HG03469 (cell line): ENCODE data around the gene CDH4.

Experiments used
- ATAC-seq: cut with Tn5 transposase; IDR thresholded peaks from one replicate; pipeline ENCODE4 v1.9.1; 2021; ENCODE audit warnings: mild to moderate bottlenecking, moderate library complexity, moderate number of reproducible peaks; ENCODE audit not compliant: unreplicated experiment

CDH4 gene

DNA sequence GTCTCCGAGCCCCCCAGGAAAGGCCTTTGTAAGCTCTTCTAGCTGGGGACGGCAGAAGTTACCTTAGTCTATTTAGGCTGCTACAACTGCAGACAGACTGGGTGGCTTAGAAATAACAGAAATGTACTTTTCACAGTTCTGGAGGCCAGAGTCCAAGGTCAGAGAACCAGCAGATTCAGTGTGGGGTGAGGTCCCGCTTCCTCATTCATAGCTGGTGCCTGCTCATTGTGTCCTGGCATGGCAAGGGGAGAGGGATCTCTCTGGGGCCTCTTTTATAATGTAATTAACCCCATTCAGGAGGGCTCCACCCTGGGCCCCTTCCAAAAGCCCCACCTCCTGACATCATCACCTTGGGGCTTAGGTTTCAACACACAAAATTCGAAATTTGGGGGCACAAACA is 315.1 kb downstream of the CDH4 start:
- no peak for ATAC-seq

GRCh38 chr20:61569825-61570224 is 317.8 kb downstream of the CDH4 start:
- no peak for ATAC-seq

DNA sequence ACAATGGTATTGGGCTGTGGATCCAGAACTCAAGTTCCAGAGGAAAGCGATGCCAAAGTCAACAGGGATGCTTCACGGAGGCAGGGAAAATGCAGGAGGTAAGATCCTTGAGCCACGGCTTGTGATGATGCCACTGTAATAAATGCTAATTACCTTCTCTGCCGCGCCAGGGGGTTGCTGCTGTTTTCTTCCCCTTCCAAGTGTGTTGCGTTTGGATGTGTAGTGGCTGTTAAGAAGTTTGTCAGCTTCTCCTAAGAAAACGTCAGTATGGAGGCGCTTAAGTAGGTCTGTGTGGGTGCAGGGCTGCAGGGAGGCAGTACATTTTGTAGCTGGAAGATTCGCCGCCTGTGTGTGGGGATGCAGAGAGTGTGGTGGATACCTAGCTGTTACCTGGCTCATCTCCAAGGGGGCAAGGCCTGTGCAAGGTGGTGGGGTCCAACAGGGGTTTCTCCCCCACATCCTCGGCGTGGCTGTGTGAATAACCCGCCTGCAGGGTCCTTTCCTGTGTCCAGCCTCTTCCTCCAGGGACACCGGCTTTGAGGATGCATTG is 318.7 kb downstream of the CDH4 start:
- ATAC-seq, result no peak

DNA sequence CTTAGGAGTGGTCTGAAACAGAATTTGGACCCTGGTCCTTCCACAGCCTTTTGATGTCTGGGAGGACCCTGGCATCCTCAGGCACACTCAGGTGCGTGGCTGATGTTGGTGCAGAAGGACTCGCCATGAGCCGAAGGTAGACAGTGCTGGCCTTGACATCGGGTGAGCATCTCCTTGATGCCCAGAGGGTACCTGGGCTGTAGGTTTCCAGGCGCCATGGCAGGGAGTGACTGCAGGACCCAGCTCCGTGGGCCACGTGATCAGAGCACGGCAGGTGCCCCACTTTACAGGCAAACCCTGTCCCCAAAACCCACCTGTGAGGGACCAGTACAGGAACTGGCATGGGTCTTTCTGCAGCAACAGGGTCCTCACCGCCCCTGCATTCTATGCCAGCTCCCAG is 319.2 kb downstream of the CDH4 start:
- no peak for ATAC-seq

- no peak for ATAC-seq
These were observed 320.1 kb downstream of the CDH4 start for GRCh38 chr20:61571916-61572711.

GRCh38 chr20:61572789-61573188 is 320.7 kb downstream of the CDH4 start:
- no peak for ATAC-seq

DNA sequence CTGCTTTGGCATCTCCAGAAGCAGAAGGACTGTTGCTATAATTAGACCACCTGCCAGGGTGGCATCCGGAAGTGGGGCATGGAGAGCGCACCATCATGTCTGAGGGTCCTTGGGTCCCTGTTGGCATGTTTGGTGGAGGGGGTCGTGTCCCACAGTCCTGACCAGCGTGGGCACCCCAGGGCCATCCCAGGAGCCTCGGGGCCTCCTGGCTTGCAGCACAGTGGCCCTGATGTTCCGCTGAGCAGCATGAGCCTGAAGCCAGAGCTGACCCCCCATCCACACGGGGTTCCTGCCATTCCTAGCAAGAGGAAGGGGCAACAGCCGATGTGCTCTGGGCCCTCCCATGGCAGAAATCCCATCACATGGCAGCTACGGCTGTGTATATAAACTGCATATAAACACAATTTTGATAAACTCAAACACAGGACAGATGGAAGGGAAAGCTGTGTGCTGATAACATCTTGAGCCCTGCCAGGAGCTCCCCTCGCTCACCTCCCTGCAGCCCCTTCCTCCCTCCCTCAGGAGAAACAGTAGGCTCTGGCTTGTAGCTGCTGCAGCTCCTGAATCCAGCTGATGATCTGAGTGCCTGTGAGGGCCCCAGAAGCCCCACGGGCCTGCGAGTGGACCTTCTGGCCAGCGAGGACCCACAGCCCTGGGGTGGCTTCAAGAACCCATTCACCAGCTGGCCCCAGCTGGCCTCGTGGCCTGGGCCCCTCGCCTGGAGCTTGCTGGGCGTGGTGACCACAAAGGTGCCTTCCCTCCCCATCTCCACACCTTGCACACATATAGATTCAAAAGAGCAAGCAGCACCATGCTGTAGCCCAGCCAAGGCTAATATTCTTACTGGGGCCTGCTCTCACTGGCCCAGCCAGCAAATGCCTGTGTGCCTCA is 321.6 kb downstream of the CDH4 start:
- no peak for ATAC-seq

DNA sequence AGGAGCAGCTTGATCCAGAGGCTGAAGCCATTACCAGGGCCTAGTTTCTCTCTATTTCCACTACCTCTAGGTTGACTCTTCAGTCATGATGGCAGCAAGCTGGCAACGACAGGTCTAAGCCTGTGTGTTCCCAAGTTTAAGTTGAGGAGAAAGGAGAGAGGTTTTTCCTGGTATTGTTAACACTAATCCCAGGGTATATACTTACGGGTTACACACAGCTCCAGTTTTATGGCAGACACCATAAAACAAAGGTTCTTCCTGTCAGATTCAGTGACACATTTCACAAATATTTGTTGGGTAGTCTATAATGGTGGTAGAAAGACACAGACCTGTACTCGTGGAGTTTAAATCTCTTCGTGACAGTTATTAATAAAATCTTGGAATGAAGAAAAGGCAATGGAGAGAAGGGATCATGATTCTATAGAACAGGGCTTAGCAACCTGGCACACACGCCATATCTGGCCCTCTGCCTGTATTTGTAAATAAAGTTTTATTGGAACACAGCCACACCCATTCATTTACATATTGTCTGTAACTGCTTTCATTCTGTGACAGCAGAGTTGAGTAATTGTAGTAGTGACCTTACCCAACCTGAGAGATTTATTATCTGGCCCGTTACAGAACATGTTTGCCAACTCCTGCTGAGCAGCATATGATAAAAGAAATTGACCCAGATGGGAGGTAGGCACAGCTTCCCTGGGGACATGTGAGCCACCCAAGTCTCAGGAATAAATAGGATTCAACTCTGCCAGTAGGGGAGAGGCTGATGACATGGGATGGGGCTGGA is 323.3 kb downstream of the CDH4 start:
- ATAC-seq, result no peak

- ATAC-seq, result no peak
These were observed 324.3 kb downstream of the CDH4 start for GRCh38 chr20:61576372-61576771.

- no peak for ATAC-seq
These were observed 325.0 kb downstream of the CDH4 start for GRCh38 chr20:61577065-61577464.

DNA sequence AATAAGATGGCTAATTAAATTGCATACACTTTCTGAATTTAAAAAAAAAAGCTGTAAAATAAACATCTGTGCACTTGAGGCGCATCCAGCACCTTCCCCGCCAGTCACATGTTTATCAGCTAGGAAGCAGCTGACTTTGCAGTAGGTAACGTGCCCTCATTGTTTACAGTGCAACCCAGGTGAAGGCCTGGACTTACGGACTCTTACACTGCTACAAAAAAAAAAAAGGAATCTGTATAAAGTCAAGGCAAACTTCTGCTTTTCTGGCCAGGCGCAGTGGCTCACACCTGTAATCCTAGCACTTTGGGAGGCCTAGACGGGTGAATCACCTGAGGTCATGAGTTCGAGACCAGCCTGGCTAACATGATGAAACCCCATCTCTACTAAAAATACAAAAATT is 327.8 kb downstream of the CDH4 start:
- no peak for ATAC-seq

DNA sequence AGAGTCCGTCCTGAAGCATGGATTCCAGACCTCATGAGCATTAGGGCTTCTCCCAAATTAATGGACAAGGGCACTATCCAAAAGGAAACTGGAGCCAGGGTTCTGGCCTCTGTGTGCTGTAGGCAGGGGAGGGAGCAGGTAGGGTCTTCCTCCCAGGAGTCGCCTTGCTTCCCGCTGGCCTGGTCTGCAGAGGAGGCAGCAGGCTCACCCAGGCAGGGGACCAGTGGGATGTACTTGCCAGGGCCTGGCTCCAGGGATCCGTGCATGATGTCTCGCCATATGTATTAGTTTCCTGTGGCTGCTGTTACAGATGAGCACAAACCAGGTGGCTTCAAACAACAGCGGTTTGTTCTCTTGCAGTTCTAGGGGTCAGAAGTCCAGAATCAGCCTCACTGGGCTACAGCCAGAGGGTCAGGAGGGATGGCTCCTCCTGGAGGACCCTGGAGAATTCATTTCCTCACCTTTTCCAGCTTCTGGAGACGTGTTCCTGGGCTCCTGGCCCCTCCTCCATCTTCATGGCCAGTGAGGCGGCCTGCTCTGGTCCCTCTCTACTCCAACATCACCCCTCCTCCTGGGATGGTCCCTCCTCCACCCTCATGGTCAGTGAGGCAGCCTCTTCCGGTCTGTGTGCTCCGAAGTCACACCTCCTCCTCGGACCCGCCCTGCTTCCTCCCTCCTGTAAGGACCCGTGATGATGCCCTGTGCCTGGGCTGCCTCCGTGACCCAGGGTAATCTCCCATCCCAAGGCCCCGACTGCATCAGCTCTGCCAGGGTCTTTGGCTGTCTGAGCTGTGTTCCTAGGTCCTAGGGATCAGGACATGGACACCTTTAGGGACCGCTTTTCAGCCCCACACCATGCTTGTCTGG is 329.1 kb downstream of the CDH4 start:
- no peak for ATAC-seq

DNA sequence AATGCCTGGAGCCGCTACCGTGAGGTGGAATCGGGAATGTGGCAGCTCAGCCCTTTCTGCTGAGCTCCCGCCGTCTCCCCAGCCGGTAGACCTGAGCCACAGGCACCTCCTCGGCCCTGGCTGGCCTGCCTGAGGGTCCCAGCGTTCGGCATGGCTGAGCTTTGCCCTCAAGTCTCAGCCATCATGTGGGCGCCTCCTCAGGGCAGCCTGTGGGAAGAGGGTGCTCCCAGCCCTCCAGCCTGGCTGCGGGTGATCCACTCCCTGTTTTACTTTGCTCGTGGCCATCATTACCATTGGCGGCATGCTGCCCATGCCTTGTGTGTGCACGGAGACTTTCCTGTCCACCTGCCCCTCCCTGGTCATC is 329.7 kb downstream of the CDH4 start:
- no peak for ATAC-seq

DNA sequence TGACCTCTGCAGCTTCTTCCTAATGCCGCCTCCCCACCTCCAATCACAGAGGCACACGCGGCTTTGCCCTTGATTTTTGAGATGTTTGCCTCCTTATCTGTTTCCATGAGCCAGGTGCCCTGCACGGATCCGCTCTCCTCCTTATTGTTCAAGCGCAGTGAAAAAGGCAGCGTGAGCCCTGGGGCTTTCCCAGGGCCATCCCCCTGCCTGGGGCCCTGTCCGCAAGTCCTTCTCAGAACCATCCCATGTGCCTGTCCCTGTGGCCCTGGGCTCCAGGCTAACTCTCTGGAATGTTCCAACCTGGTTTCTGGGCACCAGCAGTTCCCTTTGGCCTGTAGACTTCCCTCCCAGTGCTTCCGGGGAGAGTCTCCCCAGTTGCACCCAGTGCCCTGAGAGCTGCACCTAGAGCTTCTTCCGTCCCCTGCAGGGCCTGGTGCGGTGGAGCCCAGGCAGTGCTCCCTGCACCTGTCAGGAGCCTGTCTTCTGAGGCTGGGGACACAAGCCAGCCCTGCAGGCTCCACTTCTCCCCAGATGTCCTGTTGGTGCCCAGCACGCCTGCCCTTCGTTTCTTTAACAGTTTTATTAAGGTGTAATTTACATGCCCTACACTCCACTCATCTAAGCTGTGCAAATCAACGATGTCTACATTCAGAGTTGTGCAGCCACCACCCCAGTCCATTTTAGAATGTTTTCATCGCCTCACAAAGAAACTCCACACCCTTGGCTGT is 330.3 kb downstream of the CDH4 start:
- ATAC-seq, result no peak

DNA sequence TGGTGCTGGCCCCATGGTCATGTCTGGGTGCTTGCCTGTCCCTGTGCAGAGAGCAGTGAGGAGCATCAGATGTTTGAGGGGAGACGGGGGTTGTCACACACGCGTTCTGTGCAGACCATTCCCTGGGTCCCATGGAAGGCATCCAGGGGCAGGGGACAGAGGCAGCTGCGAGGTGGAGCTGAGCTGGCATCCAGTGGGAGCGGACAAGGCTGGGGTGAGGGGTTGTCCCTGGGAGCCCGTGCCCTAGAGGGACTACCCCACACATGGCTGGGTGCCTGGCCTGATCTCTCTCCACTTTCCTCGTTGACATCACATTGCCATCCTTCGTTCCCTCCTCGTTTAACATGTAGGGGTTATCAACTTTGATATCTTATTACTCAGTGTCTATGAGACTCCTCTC is 331.3 kb downstream of the CDH4 start:
- no peak for ATAC-seq

DNA sequence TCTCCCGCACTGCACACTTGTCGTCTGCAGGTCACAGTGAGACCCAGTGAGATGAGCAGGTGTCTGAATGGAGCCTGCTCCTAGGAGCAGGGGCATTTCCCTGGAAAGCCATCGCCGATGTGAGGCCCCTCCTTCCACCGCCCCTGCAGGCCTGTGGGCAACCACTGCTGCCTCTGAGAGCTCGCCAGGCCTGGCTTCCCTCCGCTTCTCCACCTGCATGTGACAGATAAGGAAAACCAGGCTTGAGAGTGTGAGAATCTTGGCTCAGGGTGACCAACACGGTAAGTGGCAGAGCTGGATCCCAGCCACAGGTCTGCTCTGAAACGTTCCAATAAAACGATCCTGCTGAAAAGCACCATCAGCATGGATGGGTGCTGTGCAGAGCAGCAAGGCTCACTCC is 332.8 kb downstream of the CDH4 start:
- no peak for ATAC-seq

- ATAC-seq, result no peak
These were observed 333.7 kb downstream of the CDH4 start for GRCh38 chr20:61585764-61586163.

- no peak for ATAC-seq
These were observed 335.0 kb downstream of the CDH4 start for GRCh38 chr20:61587036-61587435.

DNA sequence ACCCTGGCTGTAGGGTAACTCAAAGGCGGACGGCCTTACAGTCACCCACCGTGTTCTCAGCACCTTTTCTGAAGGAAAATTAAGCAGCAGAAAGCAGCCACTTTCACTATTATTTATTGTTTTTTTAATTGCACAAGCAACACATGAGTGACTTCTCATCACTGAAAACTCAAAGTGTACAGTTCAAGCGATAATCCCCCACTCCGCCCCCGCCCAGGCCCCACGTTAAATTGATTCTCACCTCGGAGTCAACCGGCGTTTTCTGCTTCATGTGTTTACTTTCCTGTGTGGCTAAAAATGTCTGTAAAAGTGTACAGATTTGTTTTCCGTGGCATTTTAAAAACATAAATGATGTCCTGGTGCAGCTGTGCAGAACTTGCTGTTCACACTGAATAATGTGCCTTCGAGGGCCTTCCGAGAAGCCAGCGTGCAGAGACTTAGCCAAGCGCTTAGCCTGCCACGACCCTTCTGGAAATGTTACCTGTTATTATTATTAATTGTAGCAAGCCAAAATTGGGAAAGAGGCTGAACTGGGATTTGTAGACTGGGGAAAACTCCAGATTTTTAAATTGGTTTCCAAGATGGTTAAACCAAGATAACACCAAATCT is 335.7 kb downstream of the CDH4 start:
- no peak for ATAC-seq
